ENCODE results near the gene GET3.

GET3 gene

GRCh38 chr19:12751635-12752034 lies 14.3 kb downstream of the GET3 start, which contains the start of gene BEST2:
BEST2 (plus strand) TSS chr19:12751791; CDS start chr19:12752593, 802 bp downstream.
- no peaks in the 10 kb centered on the region for H3K4me1 ChIP-seq
- no peak within 1 kb of the TSS for H3K4me3 ChIP-seq
- peaks cover 40% of the 10 kb centered on the region for H3K27me3 ChIP-seq (ENCODE audit: low read depth)
- peak in 1 of 2 experiments; percentile 28 for DNase-seq (ENCODE audit: low spot score in 2 of 2)
- H3K36me3 ChIP-seq (replicated peaks): peaks cover 3% of the 10 kb centered on the region; the same call in 1 of the 2 replicates
- no peaks in the 10 kb centered on the region for H3K9me3 ChIP-seq
- in situ Hi-C loops (cut with MboI; ENCODE audit: low sequenced_read_pairs): no loop called here

- Histone ChIP-seq H3K9me3 (no peaks in the 10 kb centered on the region), H3K4me1 (peaks cover under 1% of the 10 kb centered on the region; the same call in 1 of the 2 replicates), H3K4me3 (no peak overlapping the region), H3K27me3 (ENCODE audit: low read depth) (peaks cover 40% of the 10 kb centered on the region), H3K36me3 (replicated peaks) (peaks cover 3% of the 10 kb centered on the region; the same call in 1 of the 2 replicates)
- DNase-seq (ENCODE audit: low spot score in 2 of 2): no peak
- in situ Hi-C loops (cut with MboI; ENCODE audit: low sequenced_read_pairs): no loop called here
These were observed 14.9 kb downstream of the GET3 start for GRCh38 chr19:12752056-12752781.

- no peak overlapping the region for H3K4me3 ChIP-seq
- H3K4me1 ChIP-seq: peaks cover 3% of the 10 kb centered on the region; the same call in 1 of the 2 replicates
- in situ Hi-C loops (cut with MboI; ENCODE audit: low sequenced_read_pairs): no loop called here
- no peaks in the 10 kb centered on the region for H3K36me3 ChIP-seq (replicated peaks)
- no peak for DNase-seq (ENCODE audit: low spot score in 2 of 2)
- peaks cover 37% of the 10 kb centered on the region for H3K27me3 ChIP-seq (ENCODE audit: low read depth)
- no peaks in the 10 kb centered on the region for H3K9me3 ChIP-seq
These were observed 17.3 kb downstream of the GET3 start for GRCh38 chr19:12754465-12755196.

GRCh38 chr19:12756150-12756883 lies 19.0 kb downstream of the GET3 start:
- peaks cover 20% of the 10 kb centered on the region for H3K27me3 ChIP-seq (ENCODE audit: low read depth)
- H3K4me3 ChIP-seq: no peak overlapping the region
- peaks cover 3% of the 10 kb centered on the region; the same call in 1 of the 2 replicates for H3K4me1 ChIP-seq
- no peaks in the 10 kb centered on the region for H3K9me3 ChIP-seq
- in situ Hi-C loops (cut with MboI; ENCODE audit: low sequenced_read_pairs): no loop called here
- no peaks in the 10 kb centered on the region for H3K36me3 ChIP-seq (replicated peaks)
- no peak for DNase-seq (ENCODE audit: low spot score in 2 of 2)

- Histone ChIP-seq H3K4me1 (peaks cover 3% of the 10 kb centered on the region; the same call in 1 of the 2 replicates), H3K4me3 (peak overlapping the region; percentile 21), H3K9me3 (no peaks in the 10 kb centered on the region), H3K36me3 (replicated peaks) (0 out of 2 replicates have a peak, but pooled peaks cover 2% of the 10 kb centered on the region), H3K27me3 (ENCODE audit: low read depth) (peaks cover 8% of the 10 kb centered on the region)
- in situ Hi-C loops (cut with MboI; ENCODE audit: low sequenced_read_pairs): no loop called here
- DNase-seq (ENCODE audit: low spot score in 2 of 2): peak; percentile 63 to 85
These were observed 20.4 kb downstream of the GET3 start for GRCh38 chr19:12757544-12758274.

- peaks cover 3% of the 10 kb centered on the region; the same call in 1 of the 2 replicates for H3K4me1 ChIP-seq
- in situ Hi-C loops (cut with MboI; ENCODE audit: low sequenced_read_pairs): no loop called here
- DNase-seq (ENCODE audit: low spot score in 2 of 2): no peak
- H3K4me3 ChIP-seq: no peak overlapping the region
- no peaks in the 10 kb centered on the region for H3K27me3 ChIP-seq (ENCODE audit: low read depth)
- H3K9me3 ChIP-seq: no peaks in the 10 kb centered on the region
- peaks cover 8% of the 10 kb centered on the region; the same call in 1 of the 2 replicates for H3K36me3 ChIP-seq (replicated peaks)
These were observed 22.4 kb downstream of the GET3 start for GRCh38 chr19:12759686-12760085.

GRCh38 chr19:12763100-12763499 lies 25.8 kb downstream of the GET3 start:
- no peaks in the 10 kb centered on the region for H3K4me1 ChIP-seq
- in situ Hi-C loops (cut with MboI; ENCODE audit: low sequenced_read_pairs): no loop called here
- H3K27me3 ChIP-seq (ENCODE audit: low read depth): no peaks in the 10 kb centered on the region
- no peak for DNase-seq (ENCODE audit: low spot score in 2 of 2)
- H3K4me3 ChIP-seq: no peak overlapping the region
- H3K36me3 ChIP-seq (replicated peaks): peaks cover 11% of the 10 kb centered on the region; the same call in 1 of the 2 replicates
- H3K9me3 ChIP-seq: no peaks in the 10 kb centered on the region

GRCh38 chr19:12764698-12765097 lies 27.4 kb downstream of the GET3 start:
- Histone ChIP-seq H3K4me1 (no peaks in the 10 kb centered on the region), H3K36me3 (replicated peaks) (peaks cover 11% of the 10 kb centered on the region; the same call in 1 of the 2 replicates)
- in situ Hi-C loops (cut with MboI; ENCODE audit: low sequenced_read_pairs): no loop called here

GRCh38 chr19:12766051-12766521 lies 28.8 kb downstream of the GET3 start:
- H3K4me1 ChIP-seq: no peaks in the 10 kb centered on the region
- no peak for DNase-seq (ENCODE audit: low spot score in 2 of 2)
- H3K36me3 ChIP-seq (replicated peaks): peaks cover 11% of the 10 kb centered on the region
- no peak overlapping the region for H3K4me3 ChIP-seq
- H3K27me3 ChIP-seq (ENCODE audit: low read depth): no peaks in the 10 kb centered on the region
- no peaks in the 10 kb centered on the region for H3K9me3 ChIP-seq
- in situ Hi-C loops (cut with MboI; ENCODE audit: low sequenced_read_pairs): no loop called here

More at GRCh38 chr19:12764698-12765097, 27.4 kb downstream of the GET3 start:
- no peak for DNase-seq (ENCODE audit: low spot score in 2 of 2)
- Histone ChIP-seq H3K27me3 (ENCODE audit: low read depth) (no peaks in the 10 kb centered on the region), H3K9me3 (no peaks in the 10 kb centered on the region), H3K4me3 (no peak overlapping the region)

- in situ Hi-C loops (cut with MboI; ENCODE audit: low sequenced_read_pairs): no loop called here
- no peaks in the 10 kb centered on the region for H3K4me1 ChIP-seq
- DNase-seq (ENCODE audit: low spot score in 2 of 2): no peak
- H3K36me3 ChIP-seq (replicated peaks): peaks cover 11% of the 10 kb centered on the region
- no peaks in the 10 kb centered on the region for H3K9me3 ChIP-seq
- H3K4me3 ChIP-seq: no peak overlapping the region
- no peaks in the 10 kb centered on the region for H3K27me3 ChIP-seq (ENCODE audit: low read depth)
These were observed 29.9 kb downstream of the GET3 start for GRCh38 chr19:12767150-12767549.

GRCh38 chr19:12767666-12768065 lies 30.4 kb downstream of the GET3 start:
- DNase-seq (ENCODE audit: low spot score in 2 of 2): no peak
- Histone ChIP-seq H3K9me3 (no peaks in the 10 kb centered on the region), H3K36me3 (replicated peaks) (peaks cover 10% of the 10 kb centered on the region), H3K4me3 (no peak overlapping the region), H3K27me3 (ENCODE audit: low read depth) (no peaks in the 10 kb centered on the region), H3K4me1 (no peaks in the 10 kb centered on the region)
- in situ Hi-C loops (cut with MboI; ENCODE audit: low sequenced_read_pairs): no loop called here

GRCh38 chr19:12769689-12770088 lies 32.4 kb downstream of the GET3 start:
- no peaks in the 10 kb centered on the region for H3K27me3 ChIP-seq (ENCODE audit: low read depth)
- H3K4me1 ChIP-seq: no peaks in the 10 kb centered on the region
- DNase-seq (ENCODE audit: low spot score in 2 of 2): no peak
- no peak overlapping the region for H3K4me3 ChIP-seq
- peaks cover 6% of the 10 kb centered on the region; the same call in 1 of the 2 replicates for H3K36me3 ChIP-seq (replicated peaks)
- in situ Hi-C loops (cut with MboI; ENCODE audit: low sequenced_read_pairs): no loop called here
- no peaks in the 10 kb centered on the region for H3K9me3 ChIP-seq

GRCh38 chr19:12770922-12771321 lies 33.6 kb downstream of the GET3 start:
- Histone ChIP-seq H3K4me3 (no peak overlapping the region), H3K36me3 (replicated peaks) (peaks cover 6% of the 10 kb centered on the region; the same call in 1 of the 2 replicates), H3K27me3 (ENCODE audit: low read depth) (no peaks in the 10 kb centered on the region), H3K9me3 (no peaks in the 10 kb centered on the region), H3K4me1 (no peaks in the 10 kb centered on the region; the same call in 1 of the 2 replicates)
- in situ Hi-C loops (cut with MboI; ENCODE audit: low sequenced_read_pairs): no loop called here
- no peak for DNase-seq (ENCODE audit: low spot score in 2 of 2)

Measured in HAP-1 (cell line).